NCI-H446 treated with DMSO at 0.1 percent for 48 hours (cell line): ENCODE data around the gene ABHD1.

Experiments
- DNase-seq: peaks from one replicate; lab custom pipeline; 2025; lab: John Stamatoyannopoulos, UW

ABHD1 gene

DNA sequence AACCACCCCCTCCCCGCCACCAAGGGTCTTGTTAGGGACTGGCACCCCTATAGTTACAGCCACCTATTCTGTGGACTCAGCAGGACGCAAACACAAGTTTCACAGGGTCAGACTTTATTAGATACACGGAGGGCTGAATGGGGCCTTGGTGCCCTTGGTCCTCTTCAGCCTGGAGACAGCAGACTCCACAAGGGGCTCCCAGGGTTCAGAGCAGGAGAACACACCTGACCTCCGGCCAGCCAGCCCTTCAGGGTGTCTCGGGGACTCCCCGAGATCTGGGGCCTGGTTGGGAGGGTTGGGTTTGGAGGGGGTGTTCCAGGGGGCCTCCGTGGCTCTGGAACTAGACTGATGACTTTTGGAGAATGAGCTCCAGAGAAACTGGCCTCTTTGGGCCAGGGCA, 13.1 kb downstream of the ABHD1 start:
- DNase-seq, result no peak

DNA sequence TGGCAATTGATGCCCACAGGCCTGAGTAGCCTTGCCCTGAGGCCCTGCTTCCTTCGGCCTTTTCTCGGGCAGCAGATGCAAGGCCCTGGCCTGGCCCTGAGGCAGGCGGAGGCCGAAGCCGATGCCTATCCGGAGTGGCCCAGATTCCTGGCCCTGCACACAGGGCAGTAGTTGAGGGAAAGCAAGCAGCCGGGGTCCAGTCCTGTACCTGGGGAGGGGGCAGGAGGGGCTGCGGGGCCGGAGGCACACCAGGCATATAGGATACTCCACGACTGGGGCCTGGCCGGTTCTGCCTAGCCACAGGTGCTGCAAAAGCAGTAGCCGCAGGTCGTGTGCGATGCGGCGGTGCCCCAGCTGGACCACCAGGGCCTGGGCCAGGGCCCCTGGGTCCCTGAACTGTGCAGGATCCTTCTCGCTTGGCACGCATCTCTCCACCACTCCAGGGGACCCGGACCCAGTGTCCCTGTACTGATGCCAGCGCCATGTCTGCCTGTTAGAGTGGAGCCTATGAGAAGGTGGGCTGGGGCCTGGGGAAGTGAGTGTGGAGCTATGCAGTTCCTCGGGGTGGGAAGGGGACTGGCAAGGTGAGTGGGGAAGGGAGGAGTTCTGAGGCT, 13.8 kb downstream of the ABHD1 start:
- DNase-seq, result no peak

DNA sequence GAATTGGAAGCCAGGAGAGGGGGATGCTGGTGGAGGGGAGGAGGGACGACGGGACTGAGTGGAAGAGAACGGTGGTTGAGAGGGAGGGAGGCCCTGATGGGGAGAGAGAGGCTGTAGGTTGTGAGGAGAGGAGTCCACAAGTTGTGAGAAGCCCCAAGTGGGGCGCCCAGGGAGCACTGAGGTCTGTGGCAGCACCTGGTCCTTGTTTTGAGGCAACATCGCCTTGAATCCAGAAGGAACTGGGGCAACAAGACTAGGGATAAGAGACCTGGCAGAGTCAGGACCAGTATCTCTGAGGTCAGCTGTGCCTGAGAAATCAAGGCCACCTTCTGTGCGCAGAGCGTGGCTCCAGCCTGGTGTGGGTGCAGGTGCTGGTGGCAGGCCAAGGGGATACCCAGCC, 14.5 kb downstream of the ABHD1 start:
- no peak for DNase-seq

DNA sequence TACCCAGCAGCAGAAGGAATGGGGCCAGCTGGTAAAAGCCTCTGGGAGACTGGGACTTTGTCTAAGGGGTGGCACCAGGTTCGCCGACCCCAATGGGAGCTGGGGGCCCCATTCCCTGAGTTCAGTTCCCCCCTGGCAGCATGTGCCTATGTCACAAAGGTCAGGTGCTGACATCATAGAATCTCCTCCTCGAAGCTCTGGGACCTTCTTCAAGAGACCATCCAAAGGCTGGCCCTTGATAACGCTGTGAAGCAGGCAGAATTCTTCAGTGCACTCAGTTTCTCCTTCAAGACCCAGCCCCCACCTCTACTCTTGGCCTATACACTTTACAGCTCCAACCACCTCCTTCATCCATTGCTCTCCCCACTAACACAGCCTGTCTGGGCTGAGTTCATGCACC, 15.7 kb downstream of the ABHD1 start, which contains the start of gene PRR30:
PRR30 (minus strand) TSS at position 101 of the 400 bp plus-strand sequence. CDS start 1,081 bp downstream, outside the sequence.
- no peak for DNase-seq

DNA sequence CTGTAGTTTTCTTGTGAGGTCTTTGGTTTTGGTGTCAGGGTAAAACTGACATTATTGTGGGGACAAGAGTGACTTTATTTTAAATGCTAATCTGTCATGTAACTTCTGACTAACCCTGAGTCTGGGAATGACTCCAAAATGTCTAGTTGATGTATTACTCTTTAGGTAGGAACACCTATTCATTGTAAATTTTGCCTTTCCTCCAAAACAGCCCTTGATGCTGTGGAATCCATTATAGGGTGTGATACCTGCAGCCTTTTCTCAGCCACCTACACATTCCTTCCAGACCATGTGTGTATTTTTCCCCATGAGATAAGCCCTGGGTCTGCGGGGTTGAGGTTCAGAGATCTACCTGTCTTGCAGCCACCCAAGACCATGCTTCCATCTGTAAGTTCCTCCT, 19.7 kb downstream of the ABHD1 start:
- DNase-seq, result no peak

DNA sequence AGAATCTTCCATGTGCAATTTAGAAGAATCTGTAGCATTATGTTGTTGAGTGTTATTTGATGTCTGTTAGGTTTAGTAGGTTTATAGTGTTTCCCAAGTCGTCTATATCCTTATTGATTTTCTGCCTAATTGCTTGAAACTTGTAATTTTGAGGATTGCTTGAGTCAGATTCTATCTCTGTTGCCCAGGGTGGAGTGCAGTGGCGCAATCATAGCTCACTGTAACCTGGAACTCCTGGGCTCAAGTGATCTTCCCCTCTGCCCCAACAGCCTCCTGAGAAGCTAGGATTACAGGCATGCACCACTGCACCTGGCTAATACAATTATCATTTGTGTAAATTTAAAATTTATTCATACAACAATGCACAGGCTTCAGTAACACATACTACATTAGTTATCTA, 22.1 kb downstream of the ABHD1 start:
- no peak for DNase-seq

DNA sequence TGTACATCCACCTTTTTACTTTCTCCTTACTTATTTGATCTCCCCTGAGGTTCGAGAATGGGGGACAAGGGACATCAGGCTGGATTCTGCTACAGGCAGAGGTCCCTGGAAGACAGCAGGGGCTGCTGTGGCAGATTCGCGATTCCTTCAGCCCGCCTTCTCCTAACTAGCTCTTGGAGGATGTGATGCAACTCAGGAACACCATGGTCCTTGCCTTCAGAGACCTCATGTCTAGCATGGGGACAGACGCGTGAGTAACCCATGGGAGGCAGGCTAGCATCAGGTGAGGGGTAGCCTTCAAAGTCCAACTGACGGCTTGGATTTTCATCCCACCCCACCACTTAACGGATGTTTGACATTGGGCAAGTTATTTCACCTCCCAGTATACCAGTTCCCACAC, 24.3 kb downstream of the ABHD1 start:
- no peak for DNase-seq

DNA sequence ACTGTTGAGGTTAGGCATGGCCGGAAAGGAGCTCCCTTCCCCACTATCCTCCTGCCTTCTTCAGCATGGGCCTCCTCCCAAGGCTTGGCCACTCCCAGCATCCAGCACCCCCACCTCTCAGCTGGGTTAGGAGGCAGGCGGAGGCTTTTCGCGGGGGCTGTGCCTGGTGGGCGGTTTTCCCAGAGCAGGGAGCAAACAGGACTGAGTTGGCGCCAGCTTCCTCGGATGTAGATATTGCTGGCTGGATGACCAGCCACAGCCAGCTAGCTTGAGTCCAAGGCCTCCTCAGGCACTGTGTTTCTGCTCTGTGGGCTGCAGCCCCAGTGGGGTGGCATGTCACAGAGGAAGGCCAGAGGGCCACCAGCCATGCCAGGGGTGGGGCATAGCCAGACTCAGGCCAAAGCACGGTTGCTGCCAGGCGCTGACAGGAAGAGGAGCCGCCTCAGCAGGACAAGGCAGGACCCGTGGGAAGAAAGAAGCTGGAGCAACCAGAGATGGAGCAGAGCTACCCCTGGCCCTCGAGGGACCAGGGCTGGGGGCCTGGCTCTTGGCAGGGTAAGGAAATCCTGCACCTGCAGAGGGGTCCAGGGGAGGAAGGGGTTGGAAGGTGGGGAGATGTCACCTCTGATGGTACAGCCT, 25.3 kb downstream of the ABHD1 start, which contains the start of gene TCF23:
TCF23 (plus strand) TSS at position 204 of the 639 bp plus-strand sequence; CDS start at position 334, 130 bp downstream.
- no peak for DNase-seq

DNA sequence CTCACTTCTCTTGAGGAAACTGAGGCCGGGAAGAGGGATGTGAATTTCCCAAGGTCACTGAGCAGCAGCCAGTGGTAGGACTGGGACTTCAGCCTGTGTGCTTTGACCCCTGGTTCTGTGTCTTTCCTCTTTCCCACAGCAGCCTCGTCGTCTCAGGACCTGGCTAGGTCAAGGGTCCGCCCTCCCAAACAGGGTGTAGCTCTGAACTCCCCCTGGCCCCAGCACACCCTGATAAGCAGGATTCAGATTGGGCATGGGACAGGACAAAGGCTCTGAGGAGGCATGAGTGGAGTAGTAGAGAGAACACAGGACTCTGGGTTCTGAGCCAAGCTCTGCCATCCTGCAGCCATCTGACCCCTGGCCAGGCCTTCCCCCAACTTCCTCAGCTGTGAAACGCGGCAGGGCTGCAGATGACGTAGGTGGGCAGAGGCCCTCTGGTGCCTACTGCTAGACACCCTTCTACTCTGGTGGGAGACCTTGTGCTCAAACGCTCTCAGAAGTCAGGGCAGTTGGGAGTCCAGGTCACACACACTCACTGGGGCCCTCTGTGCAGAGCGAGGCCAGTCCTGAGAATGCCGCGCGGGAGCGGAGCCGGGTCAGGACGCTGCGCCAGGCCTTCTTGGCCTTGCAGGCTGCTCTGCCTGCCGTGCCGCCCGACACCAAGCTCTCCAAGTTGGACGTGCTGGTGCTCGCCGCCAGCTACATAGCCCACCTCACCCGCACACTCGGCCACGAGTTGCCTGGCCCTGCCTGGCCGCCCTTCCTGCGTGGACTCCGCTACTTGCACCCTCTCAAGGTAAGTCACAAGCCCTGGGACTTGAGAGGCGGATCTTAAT, 26.2 kb downstream of the ABHD1 start:
- DNase-seq, result no peak

DNA sequence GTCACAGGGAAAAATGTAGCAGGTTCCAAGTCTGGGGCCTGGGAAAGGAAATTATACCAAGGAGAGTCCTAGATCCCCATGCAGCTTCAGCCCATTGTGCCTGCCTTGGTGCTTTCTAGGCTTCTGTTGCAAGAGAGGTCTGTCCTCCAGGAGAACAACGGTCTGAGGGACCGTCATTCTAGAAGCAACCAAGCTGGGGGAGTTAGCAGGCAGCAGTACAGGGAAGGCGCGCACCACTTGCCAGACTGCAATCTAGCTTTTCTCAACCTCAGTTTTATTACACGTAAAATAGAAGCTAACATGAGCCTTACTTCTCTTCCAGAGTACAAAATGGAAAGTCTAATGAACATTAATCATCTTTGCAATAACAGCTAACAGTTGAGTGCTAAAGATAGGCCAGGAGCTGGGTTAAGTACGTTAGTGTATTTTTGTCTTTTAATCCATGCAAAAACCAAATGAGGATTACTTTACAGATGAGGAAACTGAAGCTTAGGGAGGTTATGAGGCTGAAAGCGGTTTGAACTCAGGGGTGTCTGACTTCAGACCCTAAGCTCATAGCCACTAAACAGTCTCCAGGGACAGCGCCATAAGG, 27.1 kb downstream of the ABHD1 start:
- no peak for DNase-seq

DNA sequence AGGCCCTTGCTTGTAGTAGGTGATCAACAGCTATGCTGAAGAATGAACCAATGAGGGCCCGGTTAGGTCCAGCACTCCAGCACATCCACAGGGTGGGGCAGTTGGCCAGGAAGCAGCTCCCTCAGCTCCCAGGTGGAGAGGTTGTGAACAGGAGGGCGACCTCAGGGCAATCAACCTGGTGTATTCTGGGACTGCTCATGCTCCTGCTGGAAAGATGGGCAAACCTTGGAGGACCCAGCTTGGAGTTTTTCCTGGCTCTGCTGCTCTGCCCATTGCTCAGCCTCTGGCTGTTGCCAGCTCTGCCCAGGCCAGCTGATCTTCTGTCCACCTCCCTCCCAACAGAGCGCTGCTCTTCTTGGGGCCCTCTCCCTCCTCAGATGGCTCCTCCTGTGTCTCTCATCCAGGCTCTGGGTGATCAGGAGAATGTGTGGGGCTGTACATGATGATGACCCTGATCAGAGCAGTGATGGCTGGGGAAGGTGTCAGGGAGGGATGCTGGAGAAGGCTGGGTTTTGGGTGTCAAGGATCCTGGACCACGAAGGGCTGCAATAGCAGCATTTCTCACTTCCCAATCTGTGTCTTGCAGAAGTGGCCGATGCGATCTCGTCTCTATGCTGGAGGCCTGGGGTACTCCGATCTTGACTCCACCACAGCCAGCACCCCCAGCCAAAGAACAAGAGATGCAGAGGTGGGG, 28.6 kb downstream of the ABHD1 start:
- no peak for DNase-seq

DNA sequence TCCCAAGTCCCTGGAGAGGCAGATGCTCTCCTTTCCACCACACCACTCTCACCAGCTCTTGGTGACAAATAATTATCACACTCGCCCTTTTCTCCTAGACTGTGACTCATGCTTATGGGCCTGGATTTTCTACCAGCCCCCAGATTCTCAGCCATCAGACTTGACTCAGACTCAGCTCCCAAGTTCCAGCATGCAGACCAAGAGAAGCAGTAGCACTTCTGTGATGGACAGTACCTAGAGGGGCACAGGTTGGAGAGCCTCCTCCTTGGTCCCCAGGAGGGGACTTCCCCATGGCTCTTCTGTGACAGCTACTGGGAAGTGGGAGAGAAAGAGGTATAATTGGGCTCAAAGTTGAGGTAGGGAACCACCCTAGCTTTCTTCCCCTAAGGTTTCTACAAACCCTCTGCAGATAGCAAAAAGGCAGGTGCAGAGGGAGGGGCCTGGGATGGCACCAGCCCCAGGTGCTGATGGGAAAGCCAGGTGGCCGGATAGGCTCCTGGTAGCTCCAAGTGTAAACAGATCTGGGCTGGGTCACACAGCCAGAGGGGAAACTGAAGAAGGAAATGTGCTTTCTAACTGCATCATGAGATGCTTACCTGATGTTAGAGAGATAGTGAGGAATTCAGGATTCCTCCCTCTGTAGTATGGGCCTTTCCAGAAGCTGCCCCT, 29.3 kb downstream of the ABHD1 start:
- DNase-seq, result no peak

DNA sequence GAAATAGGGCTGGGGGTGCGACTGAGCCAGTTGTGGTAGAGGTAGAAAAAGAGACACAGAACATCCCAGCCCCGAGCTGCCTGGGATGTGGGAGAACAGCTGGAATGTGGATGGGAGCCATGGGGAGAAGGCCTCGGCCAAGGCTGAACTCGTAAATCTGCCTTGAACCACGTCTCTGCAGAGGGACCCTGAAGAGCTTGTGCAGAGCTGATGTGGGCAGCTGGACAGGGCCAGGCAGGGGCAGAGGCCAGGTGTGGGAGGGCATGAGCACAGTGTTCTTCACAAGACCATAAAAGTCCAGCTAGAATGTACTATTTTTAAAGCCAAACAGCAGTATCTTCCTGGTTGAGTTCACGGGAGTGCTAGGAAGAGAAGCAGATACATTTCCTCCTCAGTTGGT, 30.9 kb downstream of the ABHD1 start:
- no peak for DNase-seq

DNA sequence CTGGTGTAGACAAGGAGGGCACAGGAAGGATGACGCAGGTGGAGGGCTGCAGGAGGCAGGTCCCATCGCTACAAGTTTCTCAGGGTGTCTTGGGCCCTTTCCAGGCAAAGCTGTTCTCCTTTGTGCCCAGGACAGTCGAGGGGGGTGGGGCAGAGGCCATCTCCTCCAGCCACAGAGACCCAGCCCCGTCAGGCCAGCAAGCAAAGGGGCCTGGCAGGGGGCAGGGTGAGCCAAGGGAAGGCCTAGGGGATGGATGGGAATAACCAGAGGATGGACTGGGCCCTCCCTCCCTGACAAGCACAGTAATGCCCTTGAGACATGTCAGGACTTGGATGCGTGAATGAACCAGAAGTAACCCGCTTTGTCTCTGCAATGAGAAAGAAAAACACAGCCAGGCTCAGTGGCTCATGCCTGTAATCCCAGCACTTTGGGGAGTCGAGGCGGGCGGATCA, 31.5 kb downstream of the ABHD1 start:
- DNase-seq, result no peak

DNA sequence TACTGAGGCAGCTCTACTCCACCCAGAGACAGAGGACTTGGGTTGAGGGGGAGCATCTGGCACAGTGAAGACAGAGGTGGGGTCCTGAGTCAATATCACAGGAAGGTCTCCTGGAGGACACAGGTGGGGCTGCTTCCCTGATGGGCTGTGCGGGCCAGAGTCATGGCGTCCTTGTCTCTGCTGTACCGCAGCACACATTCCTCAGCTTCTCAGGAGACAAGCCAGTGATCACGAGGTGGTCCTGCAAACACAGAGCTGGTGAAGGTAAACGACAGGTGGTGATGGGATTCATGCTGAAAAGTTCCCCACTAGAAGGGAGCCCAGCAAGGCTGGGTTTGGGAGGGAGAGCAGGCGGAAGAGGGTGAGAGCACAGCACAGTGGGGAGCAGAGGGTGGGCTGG, 34.9 kb downstream of the ABHD1 start:
- no peak for DNase-seq

DNA sequence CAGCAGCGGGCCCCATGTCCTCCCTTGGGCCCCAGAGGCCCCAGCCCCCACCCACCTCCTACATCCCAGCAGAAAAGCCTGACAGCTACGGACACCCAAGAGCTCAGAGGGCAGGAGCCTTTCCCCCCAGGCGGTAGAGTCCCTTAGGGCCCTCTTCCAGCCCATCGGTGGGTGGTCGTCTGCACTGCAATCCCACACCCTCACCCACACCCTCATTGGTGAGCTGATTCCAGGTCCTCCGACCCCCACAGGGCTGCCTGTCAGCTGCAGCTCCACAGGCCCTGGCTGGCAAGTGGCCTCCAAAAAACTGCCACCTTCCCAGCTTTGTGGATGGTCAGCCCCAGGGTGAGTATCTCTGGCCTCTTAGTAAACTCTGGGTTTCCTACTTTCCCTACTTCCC, 35.7 kb downstream of the ABHD1 start:
- no peak for DNase-seq

DNA sequence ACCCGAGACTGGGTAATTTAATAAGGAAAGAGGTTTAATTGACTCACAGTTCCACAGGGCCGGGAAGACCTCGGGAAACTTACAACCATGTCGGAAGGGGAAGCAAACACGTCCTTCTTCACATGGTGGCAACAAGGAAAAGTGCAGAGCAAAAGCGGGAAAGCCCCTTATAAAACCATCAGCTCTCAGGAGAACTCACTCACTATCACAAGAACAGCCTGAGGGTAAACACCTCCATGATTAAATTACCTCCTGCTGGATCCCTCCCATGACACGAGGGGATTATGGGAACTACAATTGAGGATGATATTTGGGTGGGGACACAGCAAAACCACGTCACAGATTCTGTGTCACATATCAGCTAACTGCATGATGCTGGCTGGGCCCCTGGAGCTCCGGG, 36.6 kb downstream of the ABHD1 start:
- DNase-seq, result no peak

DNA sequence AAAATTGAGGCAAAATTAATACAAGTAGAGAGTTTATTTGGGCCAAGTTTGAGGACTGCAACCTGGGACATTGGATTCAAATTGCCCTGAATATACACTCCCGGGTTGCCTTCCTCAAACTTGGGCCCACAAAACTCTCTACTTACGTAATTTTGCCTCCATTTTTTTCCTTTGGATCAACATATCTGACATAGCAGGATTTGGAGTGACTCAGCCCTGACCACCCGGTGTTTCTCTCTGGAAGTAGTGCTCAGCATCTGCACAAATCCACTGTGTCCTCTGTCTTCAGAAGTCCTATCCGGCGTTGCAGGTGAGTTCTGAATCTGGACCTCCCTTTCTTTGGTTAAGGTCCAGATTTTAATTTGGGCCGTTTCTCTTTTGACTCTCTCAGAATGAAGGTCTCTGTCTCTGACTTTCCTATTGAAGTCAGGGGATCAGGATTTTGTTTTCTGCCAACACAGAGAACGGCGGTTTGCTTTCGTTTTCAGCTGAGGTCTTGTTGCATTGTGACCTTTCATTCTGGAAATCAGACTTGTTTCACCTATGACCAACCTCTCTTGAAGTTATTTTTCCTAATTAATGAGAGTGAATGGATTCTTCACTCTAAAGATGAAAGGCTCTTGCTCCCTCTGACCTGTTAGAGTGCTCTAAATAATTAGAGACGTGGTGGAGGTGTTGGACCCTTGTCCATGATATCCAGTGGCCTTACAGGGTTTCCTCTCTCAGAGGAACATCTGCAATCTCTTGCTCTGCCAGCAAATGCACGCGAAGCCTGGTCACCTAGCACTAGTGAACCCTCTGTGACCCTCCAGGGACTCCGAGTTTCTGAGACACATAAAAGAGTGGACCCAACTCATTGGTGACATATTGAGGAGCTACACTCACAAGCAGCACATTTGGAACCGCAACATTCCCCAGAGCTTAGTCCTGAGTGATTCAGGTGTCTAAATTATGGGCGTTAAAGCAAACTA, 38.8 kb downstream of the ABHD1 start:
- DNase-seq, result no peak

DNA sequence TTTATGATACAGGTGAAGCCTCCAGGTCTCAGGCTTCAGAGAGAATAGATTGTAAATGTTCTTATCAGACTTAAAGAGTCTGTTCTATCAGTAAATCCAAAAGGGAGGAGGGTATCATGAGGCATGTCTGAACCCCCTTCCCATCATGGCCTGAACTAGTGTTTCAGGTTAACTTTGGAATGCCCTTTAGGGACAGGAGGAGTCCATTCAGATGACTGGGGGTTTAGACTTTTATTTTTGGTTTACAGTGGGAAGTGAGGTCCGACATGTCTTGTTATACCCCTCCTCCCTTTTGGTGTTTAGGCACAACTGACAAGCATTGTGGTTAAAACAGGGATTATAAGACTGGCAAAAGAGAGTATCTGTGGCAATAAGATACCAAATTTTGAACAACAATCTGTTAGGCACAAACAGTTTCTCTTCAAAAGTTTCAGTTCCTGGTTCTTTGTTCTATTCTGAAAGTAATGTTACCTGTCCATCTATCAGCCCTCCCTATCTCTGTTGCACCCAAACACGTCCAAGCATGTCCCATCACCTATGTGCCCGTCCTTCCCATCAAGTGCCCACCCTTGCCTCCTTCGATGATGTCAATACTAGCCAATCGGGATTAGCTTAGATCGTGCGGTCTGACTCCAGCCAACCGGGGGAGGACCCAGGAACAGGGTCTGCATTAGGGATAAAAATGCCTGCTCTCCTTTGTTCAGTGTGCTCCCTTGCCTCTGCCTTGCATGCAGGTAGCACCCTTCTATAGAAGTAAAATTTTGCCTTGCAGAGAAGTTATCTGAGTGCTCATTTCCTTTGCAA, 41.5 kb downstream of the ABHD1 start:
- DNase-seq, result no peak
